ENCODE data around the gene WAS. TPM values are rescaled to one million over a fixed set of nuclear protein-coding genes. Genes with fewer than 3 reads are reported as not detected.

The WAS gene
- total RNA-seq, 4 donors from 2014 or later, result 1.3 to 4.1 (median 3.2) TPM

DNA sequence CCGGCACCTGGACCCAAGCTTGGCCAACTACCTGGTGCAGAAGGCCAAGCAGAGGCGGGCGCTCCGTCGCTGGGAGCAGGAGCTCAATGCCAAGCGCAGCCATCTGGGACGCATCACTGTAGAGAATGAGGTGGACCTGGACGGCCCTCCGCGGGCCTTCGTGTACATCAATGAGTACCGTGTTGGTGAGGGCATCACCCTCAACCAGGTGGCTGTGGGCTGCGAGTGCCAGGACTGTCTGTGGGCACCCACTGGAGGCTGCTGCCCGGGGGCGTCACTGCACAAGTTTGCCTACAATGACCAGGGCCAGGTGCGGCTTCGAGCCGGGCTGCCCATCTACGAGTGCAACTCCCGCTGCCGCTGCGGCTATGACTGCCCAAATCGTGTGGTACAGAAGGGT lies 16.6 kb downstream of the WAS start:
- H3K4me3 ChIP-seq (ENCODE audit: low read depth, poor library complexity, severe bottlenecking), result no peak overlapping the region
- DNase-seq (ENCODE audit: low spot score in 2 of 2), result no peak
- intact Hi-C loops (cut with DNase I; ENCODE audit: low total_unique reads), result no loop called here
- WGBS, 2 donors, result 90 to 94% methylated on average over 4 to 17 of the region's 23 CpGs
- no peak for TF ChIP-seq CTCF (IDR thresholded peaks at IDR 0.05)
- TF ChIP-seq POLR2A (IDR thresholded peaks at IDR 0.05), result no peak

- WGBS, 2 donors, result 62 to 100% methylated on average over 2 to 3 of the region's 3 CpGs
- intact Hi-C loops (cut with DNase I; ENCODE audit: low total_unique reads), result no loop called here
- H3K4me3 ChIP-seq (ENCODE audit: low read depth, poor library complexity, severe bottlenecking), result no peak overlapping the region
- DNase-seq (ENCODE audit: low spot score in 2 of 2), result no peak
- TF ChIP-seq POLR2A (IDR thresholded peaks at IDR 0.05), result no peak
- TF ChIP-seq CTCF (IDR thresholded peaks at IDR 0.05), result no peak
Measured at GRCh38 chrX:48700951-48701653, 17.5 kb downstream of the WAS start.

GRCh38 chrX:48702032-48702431 lies 18.4 kb downstream of the WAS start:
- whole genome bisulfite sequencing, 2 donors, result 62% methylated on average over 2 of the region's 2 CpGs; no CpG with 5 or more reads in 1 of the 2 donors
- DNase-seq (ENCODE audit: low spot score in 2 of 2), result no peak
- no peak overlapping the region for H3K4me3 ChIP-seq (ENCODE audit: low read depth, poor library complexity, severe bottlenecking)
- intact Hi-C loops (cut with DNase I; ENCODE audit: low total_unique reads), result no loop called here
- TF ChIP-seq CTCF (IDR thresholded peaks at IDR 0.05), result no peak

GRCh38 chrX:48702716-48703115 lies 19.1 kb downstream of the WAS start:
- H3K4me3 ChIP-seq (ENCODE audit: low read depth, poor library complexity, severe bottlenecking), result no peak overlapping the region
- WGBS, 2 donors, result 65 to 69% methylated on average over 4 of the region's 4 CpGs
- TF ChIP-seq POLR2A (IDR thresholded peaks at IDR 0.05), result no peak
- no peak for TF ChIP-seq CTCF (IDR thresholded peaks at IDR 0.05)
- no peak for DNase-seq (ENCODE audit: low spot score in 2 of 2)
- intact Hi-C loops (cut with DNase I; ENCODE audit: low total_unique reads), result no loop called here

DNA sequence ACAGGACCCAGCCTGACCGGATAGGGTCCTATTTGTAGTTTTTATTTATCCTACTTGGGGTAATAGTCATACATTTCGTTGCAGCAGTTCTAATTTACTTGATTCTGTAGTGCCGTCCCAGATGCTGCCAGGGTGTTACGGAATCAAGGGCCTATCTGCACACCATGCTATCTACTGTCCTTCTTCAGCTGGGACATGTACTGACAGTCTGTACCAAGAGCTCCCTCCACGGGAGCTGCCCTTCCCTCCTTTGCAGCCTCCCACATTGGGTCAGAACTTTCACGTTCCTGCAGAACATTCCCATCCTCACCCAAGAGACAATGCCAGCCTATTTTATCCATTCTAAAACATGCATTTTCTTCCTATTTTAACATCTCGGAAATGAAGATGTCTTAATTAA lies 19.6 kb downstream of the WAS start:
- no peak for TF ChIP-seq CTCF (IDR thresholded peaks at IDR 0.05)
- no peak for TF ChIP-seq POLR2A (IDR thresholded peaks at IDR 0.05)
- 60 to 75% methylated on average over 7 of the region's 7 CpGs for WGBS, 2 donors

More for the DNA sequence above, 19.6 kb downstream of the WAS start:
- intact Hi-C loops (cut with DNase I; ENCODE audit: low total_unique reads), result no loop called here
- no peak for DNase-seq (ENCODE audit: low spot score in 2 of 2)
- H3K4me3 ChIP-seq (ENCODE audit: low read depth, poor library complexity, severe bottlenecking), result no peak overlapping the region
